ENCODE results near the gene PHTF2. TPM values are rescaled to one million over a fixed set of nuclear protein-coding genes. Genes with fewer than 3 reads are reported as not detected.

Gene PHTF2
- total RNA-seq, 2 experiments from 2014 or later: 25.2 to 25.4 TPM

DNA sequence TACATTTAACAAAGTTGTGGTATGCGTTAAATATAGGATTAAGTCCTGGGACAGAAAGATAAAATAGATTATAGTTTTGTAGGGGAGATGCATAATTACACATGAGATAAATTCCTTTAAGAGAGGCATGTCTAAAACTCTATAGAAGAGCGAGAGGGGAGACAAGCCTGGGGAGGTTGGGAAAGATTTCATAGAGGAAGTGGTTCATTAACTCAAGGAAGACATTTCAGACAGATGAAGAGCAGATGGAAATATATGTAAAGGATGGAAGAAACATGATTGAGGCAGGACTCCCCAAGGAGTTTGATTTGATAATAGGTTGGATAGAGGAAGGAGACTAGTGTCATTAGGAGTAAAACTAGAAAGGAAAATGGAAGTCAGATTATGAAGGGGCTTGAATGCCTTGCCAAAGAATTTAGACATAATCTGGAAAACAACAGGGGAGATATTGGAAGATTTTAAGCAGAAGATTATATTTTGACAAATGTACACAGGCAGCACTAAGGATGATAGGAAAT is 96.1 kb downstream of the PHTF2 start:
- Mint-ChIP-seq H3K27ac (no peak overlapping the region), H3K4me1 (ENCODE audit: low read depth) (peaks cover 2% of the 10 kb centered on the region), H3K4me3 (no peak overlapping the region), H3K9me3 (no peaks in the 10 kb centered on the region), H3K27me3 (no peaks in the 10 kb centered on the region), H3K36me3 (ENCODE audit: low read depth) (peaks cover 4% of the 10 kb centered on the region)
- no peak for DNase-seq
- TF ChIP-seq CTCF (IDR thresholded peaks at IDR 0.05): no peak
- CTCF ChIA-PET: no interaction called here
- ATAC-seq: no peak
- intact Hi-C loops (cut with micrococcal nuclease): loop anchor here (5.0 kb wide), 1 partner anchor 97 kb away; the partner anchor contains the start of genes PHTF2 and TMEM60
- POLR2A ChIA-PET: no interaction called here

- intact Hi-C loops (cut with micrococcal nuclease): loop anchor here (5.0 kb wide), 1 partner anchor 99 kb away; the partner anchor contains the start of genes PHTF2 and TMEM60
- H3K36me3 Mint-ChIP-seq (ENCODE audit: low read depth): no peaks in the 10 kb centered on the region
- DNase-seq (no peak), ATAC-seq (no peak)
- CTCF ChIA-PET: interaction anchor here (1.3 kb wide), 1 partner anchor 238 kb away, joined by 3 read pairs; no protein-coding TSS in a partner anchor
- H3K9me3 Mint-ChIP-seq: no peaks in the 10 kb centered on the region
- no peak overlapping the region for H3K27ac Mint-ChIP-seq
- POLR2A ChIA-PET: no interaction called here
- H3K4me1 Mint-ChIP-seq (ENCODE audit: low read depth): peaks cover 2% of the 10 kb centered on the region
- no peak overlapping the region for H3K4me3 Mint-ChIP-seq
- no peaks in the 10 kb centered on the region for H3K27me3 Mint-ChIP-seq
- TF ChIP-seq CTCF (IDR thresholded peaks at IDR 0.05): no peak
Observed at GRCh38 chr7:77895905-77896304, 97.3 kb downstream of the PHTF2 start.

GRCh38 chr7:77897004-77897547 is 98.5 kb downstream of the PHTF2 start:
- no peak for TF ChIP-seq CTCF (IDR thresholded peaks at IDR 0.05)
- Mint-ChIP-seq H3K27ac (no peak overlapping the region), H3K36me3 (ENCODE audit: low read depth) (peaks cover 2% of the 10 kb centered on the region), H3K4me1 (ENCODE audit: low read depth) (peaks cover 2% of the 10 kb centered on the region), H3K9me3 (no peaks in the 10 kb centered on the region), H3K27me3 (no peaks in the 10 kb centered on the region), H3K4me3 (no peak overlapping the region)
- ATAC-seq: no peak
- intact Hi-C loops (cut with micrococcal nuclease): loop anchor here (5.0 kb wide), 1 partner anchor 100 kb away; the partner anchor contains the start of genes PHTF2 and TMEM60
- ChIA-PET POLR2A (no interaction called here), CTCF (no interaction called here)
- no peak for DNase-seq

- intact Hi-C loops (cut with micrococcal nuclease): loop anchor here (5.0 kb wide), 1 partner anchor 102 kb away; the partner anchor contains the start of genes PHTF2 and TMEM60
- TF ChIP-seq CTCF (IDR thresholded peaks at IDR 0.05): no peak
- Mint-ChIP-seq H3K4me3 (no peak overlapping the region), H3K36me3 (ENCODE audit: low read depth) (peaks cover 5% of the 10 kb centered on the region), H3K9me3 (no peaks in the 10 kb centered on the region), H3K4me1 (ENCODE audit: low read depth) (peaks cover 2% of the 10 kb centered on the region), H3K27me3 (no peaks in the 10 kb centered on the region), H3K27ac (no peak overlapping the region)
- ChIA-PET CTCF (interaction anchor here (1.0 to 1.6 kb wide), 2 partner anchors 100 to 248 kb away, joined by 3 read pairs; partner anchors contain the start of gene PHTF2), POLR2A (no interaction called here)
- ATAC-seq (no peak), DNase-seq (no peak)
Observed at GRCh38 chr7:77899516-77899915, 100.9 kb downstream of the PHTF2 start.

DNA sequence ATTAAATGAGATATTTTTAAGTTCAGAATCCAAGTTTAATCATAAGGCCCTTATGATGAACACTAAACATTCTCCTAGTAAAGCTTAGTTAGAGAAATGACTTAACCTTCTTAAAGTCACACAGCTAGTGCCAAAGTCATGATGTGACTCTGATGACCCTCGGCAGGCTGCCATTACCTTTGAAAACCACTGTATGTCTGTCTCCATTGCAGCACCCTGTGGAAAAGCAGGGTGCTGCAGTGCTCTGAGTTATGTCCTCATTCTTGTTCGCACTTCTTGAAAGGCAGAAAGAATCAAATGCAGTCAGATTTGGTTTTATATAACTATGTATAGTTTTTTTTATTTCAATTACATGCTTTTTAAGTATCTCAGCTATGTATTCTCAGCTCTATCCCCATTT is 105.0 kb downstream of the PHTF2 start:
- Mint-ChIP-seq H3K27ac (no peak overlapping the region), H3K27me3 (no peaks in the 10 kb centered on the region), H3K4me3 (no peak overlapping the region), H3K36me3 (ENCODE audit: low read depth) (peaks cover 7% of the 10 kb centered on the region), H3K4me1 (ENCODE audit: low read depth) (no peaks in the 10 kb centered on the region), H3K9me3 (no peaks in the 10 kb centered on the region)
- ChIA-PET POLR2A (no interaction called here), CTCF (interaction anchor here (1.0 to 1.9 kb wide), 3 partner anchors 12 to 252 kb away, joined by 3 to 4 read pairs (median 3); no protein-coding TSS in a partner anchor)
- no peak for TF ChIP-seq CTCF (IDR thresholded peaks at IDR 0.05)
- ATAC-seq (no peak), DNase-seq (peak; percentile 10)
- intact Hi-C loops (cut with micrococcal nuclease): no loop called here
